K562 (cell line): ENCODE data around the gene KCNK3. TPM values are rescaled to one million over a fixed set of nuclear protein-coding genes. Genes with fewer than 3 reads are reported as not detected.

Experiments used
- ATF1 ChIP-seq, 2 experiments: fragments of 450-650 bp in 1 of 2; IDR thresholded peaks; 2 replicates each; pipeline ENCODE4 v1.6.1; 2016; ENCODE audit warnings: missing compliant biosample characterization in 1 of 2, missing genetic modification characterization in 1 of 2
- CBFA2T3 ChIP-seq: fragments of 450-650 bp; IDR thresholded peaks from 2 replicates; pipeline ENCODE4 v1.6.1; 2017
- DDX20 ChIP-seq: fragments of 450-650 bp; IDR thresholded peaks from 2 replicates; pipeline ENCODE4 v1.6.1; 2016; ENCODE audit warnings: missing genetic modification characterization, low read depth, mild to moderate bottlenecking, missing compliant biosample characterization, moderate library complexity
- FOXP1 ChIP-seq: sonication (generic); formaldehyde crosslinking; IDR thresholded peaks from 2 replicates; pipeline ENCODE4 v1.8.0; 2022; ENCODE audit warnings: mild to moderate bottlenecking, missing genetic modification reagents
- GTF2B ChIP-seq: IDR thresholded peaks from 2 replicates; pipeline ENCODE4 v1.6.1; 2011; ENCODE audit not compliant: insufficient read length; ENCODE audit errors: extremely low read depth
- HDAC8 ChIP-seq: fragments of 450-650 bp; IDR thresholded peaks from 2 replicates; pipeline ENCODE4 v1.6.1; 2016; ENCODE audit warnings: mild to moderate bottlenecking, missing genetic modification characterization, moderate library complexity, missing compliant biosample characterization
- HMGN3 ChIP-seq: IDR thresholded peaks from 2 replicates; pipeline ENCODE4 v1.6.1; 2011; ENCODE audit warnings: borderline replicate concordance, low read depth, mild to moderate bottlenecking, mixed read lengths, low read length; ENCODE audit not compliant: insufficient read length; ENCODE audit errors: extremely low read depth
- ILF3 ChIP-seq: fragments of 450-650 bp; IDR thresholded peaks from 2 replicates; pipeline ENCODE4 v1.6.1; 2018; ENCODE audit warnings: antibody characterized with exemption, mild to moderate bottlenecking, moderate library complexity, borderline replicate concordance
- MITF ChIP-seq: IDR thresholded peaks from 2 replicates; pipeline ENCODE4 v1.6.1; 2014; ENCODE audit warnings: antibody characterized with exemption
- PHB ChIP-seq: fragments of 250-450 bp; sonication (Bioruptor Pico); IDR thresholded peaks from 2 replicates; pipeline ENCODE4 v1.5.0; 2021
- PPARD ChIP-seq: fragments of 250-450 bp; sonication (Bioruptor Pico); IDR thresholded peaks from 2 replicates; pipeline ENCODE4 v1.8.0; 2022; ENCODE audit warnings: inconsistent platforms, mild to moderate bottlenecking, moderate library complexity
- RAD21 ChIP-seq, 2 experiments: fragments of 250-450 bp in 1 of 2; fragments of 450-650 bp in 1 of 2; sonication (Bioruptor Pico) in 1 of 2; formaldehyde crosslinking in 1 of 2; IDR thresholded peaks in 1 of 2; conservative IDR thresholded peaks in 1 of 2; 2 replicates each; pipeline versions ENCODE4 v1.4.0 to v1.8.0; 2020 to 2022; ENCODE audit warnings: mild to moderate bottlenecking in 2 of 2, moderate library complexity in 1 of 2
- SNRNP70 ChIP-seq: fragments of 200-400 bp; formaldehyde crosslinking; optimal IDR thresholded peaks from 2 replicates; pipeline ENCODE3; 2017; ENCODE audit warnings: low read depth, low read length
- TCF3 ChIP-seq: sonication (generic); formaldehyde crosslinking; IDR thresholded peaks from 2 replicates; pipeline ENCODE4 v1.4.0; 2020; ENCODE audit warnings: mild to moderate bottlenecking, missing genetic modification reagents
- VEZF1 ChIP-seq: fragments of 200-800 bp; sonication (Bioruptor generic); IDR thresholded peaks from 2 replicates; pipeline ENCODE4 v1.6.1; 2017; ENCODE audit warnings: missing genetic modification characterization, missing compliant biosample characterization
- ZFP36 ChIP-seq: fragments of 150-350 bp; IDR thresholded peaks from 2 replicates; pipeline ENCODE4 v1.6.1; 2018; ENCODE audit warnings: low read length, low read depth; ENCODE audit not compliant: partially characterized antibody
- ZNF217 ChIP-seq: sonication (generic); formaldehyde crosslinking; IDR thresholded peaks from 2 replicates; pipeline ENCODE4 v1.8.0; 2022; ENCODE audit warnings: mild to moderate bottlenecking, missing genetic modification reagents
- ZNF518B ChIP-seq: fragments of 250-450 bp; sonication (Bioruptor Pico); IDR thresholded peaks from 2 replicates; pipeline ENCODE4 v1.5.0; 2021; ENCODE audit warnings: mild to moderate bottlenecking, moderate library complexity
- ZNF778 ChIP-seq: fragments of 450-650 bp; formaldehyde crosslinking; IDR thresholded peaks from 2 replicates; pipeline ENCODE4 v1.4.0; 2020; ENCODE audit warnings: mild to moderate bottlenecking, moderate library complexity
- ZSCAN32 ChIP-seq: fragments of 450-650 bp; formaldehyde crosslinking; IDR thresholded peaks from 2 replicates; pipeline ENCODE4 v1.4.0; 2020; ENCODE audit warnings: mild to moderate bottlenecking, moderate library complexity
- polyA plus RNA-seq, 8 experiments: library from polyadenylated mRNA; depleted of rRNA in 4 of 8; stranded (reverse) in 5 of 8; unstranded in 3 of 8; fragments of >200 nt; fragmentation: Nextera tagmentation in 2 of 8; fragmentation: Illumina TruSeq in 1 of 8; extraction: Ambion mirVana in 2 of 8; extraction: Trizol in 1 of 8; gene quantifications; 2 replicates each; pipeline versions ENCODE4 v1.2.1 to v1.2.3, GENCODE V29; 2011 to 2014; ENCODE audit warnings: inconsistent platforms in 1 of 8, missing spikeins in 1 of 8
- total RNA-seq, 7 experiments: library from RNA; depleted of rRNA in 6 of 7; stranded (reverse); fragments of >200 nt in 6 of 7; fragmentation: Illumina TruSeq in 2 of 7; extraction: Trizol in 2 of 7; gene quantifications; 2 replicates each; pipeline versions ENCODE4 v1.2.1 to v1.2.3, GENCODE V29; 2011 to 2021; ENCODE audit warnings: low replicate concordance in 1 of 7

Gene KCNK3
- total and polyA plus RNA-seq, 9 of the 15 experiments (the other 6 are each of a cell fraction or from before 2014, with no cell fraction given) = 0.01 to 0.20 (median 0.07) TPM; not detected in 5

- 0 out of 2 replicates have a peak, but pooled peaks have one; percentile 17 for TF ChIP-seq VEZF1 (CRISPR knock-in tag)
- TF ChIP-seq FOXP1 (CRISPR knock-in tag) = no peak
- TF ChIP-seq RAD21 (CRISPR knock-in tag; conservative IDR thresholded peaks at IDR 0.05 in 1 of 2, IDR thresholded peaks at IDR 0.05 in 1 of 2) = peak in 1 of 2 experiments; percentile 15; a peak in 1 of 4 replicates
- no peak for TF ChIP-seq GTF2B
- no peak for TF ChIP-seq PHB
- TF ChIP-seq SNRNP70 = no peak
- TF ChIP-seq DDX20 (tag) = no peak
- no peak for TF ChIP-seq TCF3
- no peak for TF ChIP-seq HMGN3
- TF ChIP-seq MITF = peak; percentile 35; the same call in 1 of the 2 replicates
- no peak for TF ChIP-seq PPARD (CRISPR knock-in tag)
- TF ChIP-seq ZNF778 = no peak
- TF ChIP-seq HDAC8 (tag) = no peak
- TF ChIP-seq ZNF518B (CRISPR knock-in tag) = no peak
- no peak for TF ChIP-seq ATF1 (CRISPR knock-in tag; IDR thresholded peaks at IDR 0.05)
- peak; percentile 45; the same call in 1 of the 2 replicates for TF ChIP-seq ATF1 (tag; IDR thresholded peaks at IDR 0.05)
- no peak for TF ChIP-seq ZFP36
- TF ChIP-seq CBFA2T3 = no peak
- TF ChIP-seq ZSCAN32 = no peak
- TF ChIP-seq ZNF217 (CRISPR knock-in tag) = no peak
- no peak for TF ChIP-seq ILF3
Measured at GRCh38 chr2:26702025-26702424, 9.5 kb downstream of the KCNK3 start (continued).
